ENCODE results near the gene ABCC6.
"Not testable (repeated sequence)": the region's sequence is repeated elsewhere in the genome, so short reads cannot be mapped to it uniquely, and the experiment has no call there.

Gene ABCC6

GRCh38 chr16:16109453-16110110 is 113.7 kb downstream of the ABCC6 start:
- H3K27me3 ChIP-seq (ENCODE audit: insufficient read depth, low read depth, severe bottlenecking), result no peaks in the 10 kb centered on the region
- no peaks in the 10 kb centered on the region for H3K9me3 ChIP-seq (ENCODE audit: severe bottlenecking)
- peaks cover 33% of the 10 kb centered on the region for H3K36me3 ChIP-seq
- TF ChIP-seq CTCF (IDR thresholded peaks at IDR 0.05; ENCODE audit: low read depth, low read length), result no peak
- DNase-seq, result no peak
- no peak overlapping the region for H3K4me3 ChIP-seq (ENCODE audit: low read depth, low read length)
- H3K27ac ChIP-seq, result no peak overlapping the region

- Histone ChIP-seq H3K27ac (no peak overlapping the region), H3K4me3 (ENCODE audit: low read depth, low read length) (no peak overlapping the region), H3K9me3 (ENCODE audit: severe bottlenecking) (no peaks in the 10 kb centered on the region), H3K27me3 (ENCODE audit: insufficient read depth, low read depth, severe bottlenecking) (no peaks in the 10 kb centered on the region), H3K36me3 (peaks cover 34% of the 10 kb centered on the region)
- no peak for DNase-seq
- no peak for TF ChIP-seq CTCF (IDR thresholded peaks at IDR 0.05; ENCODE audit: low read depth, low read length)
These were observed 114.5 kb downstream of the ABCC6 start for GRCh38 chr16:16108759-16109158.

DNA sequence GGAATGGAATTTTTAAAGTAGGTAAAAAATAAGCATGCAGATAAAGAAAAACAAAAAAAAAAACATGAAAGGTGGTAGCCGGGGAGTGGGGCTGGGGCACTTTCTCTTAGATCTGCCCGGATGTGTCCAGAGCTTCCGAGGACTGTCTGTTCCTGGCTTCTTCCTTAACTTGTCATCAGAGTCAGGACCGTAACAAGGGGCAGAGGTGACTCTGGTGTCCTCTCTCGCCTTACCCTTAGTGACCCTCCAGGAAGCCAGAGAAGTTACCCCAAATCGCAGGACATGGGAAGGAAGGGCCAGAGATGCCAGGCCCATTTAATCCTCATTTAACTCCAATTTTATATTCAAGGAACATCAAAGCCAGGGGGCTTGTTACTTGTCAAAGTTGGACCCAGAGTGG is 115.5 kb downstream of the ABCC6 start:
- Histone ChIP-seq H3K9me3 (ENCODE audit: severe bottlenecking) (no peaks in the 10 kb centered on the region), H3K36me3 (peaks cover 38% of the 10 kb centered on the region), H3K27me3 (ENCODE audit: insufficient read depth, low read depth, severe bottlenecking) (no peaks in the 10 kb centered on the region), H3K27ac (no peak overlapping the region), H3K4me3 (ENCODE audit: low read depth, low read length) (no peak overlapping the region)
- DNase-seq, result no peak
- no peak for TF ChIP-seq CTCF (IDR thresholded peaks at IDR 0.05; ENCODE audit: low read depth, low read length)

DNA sequence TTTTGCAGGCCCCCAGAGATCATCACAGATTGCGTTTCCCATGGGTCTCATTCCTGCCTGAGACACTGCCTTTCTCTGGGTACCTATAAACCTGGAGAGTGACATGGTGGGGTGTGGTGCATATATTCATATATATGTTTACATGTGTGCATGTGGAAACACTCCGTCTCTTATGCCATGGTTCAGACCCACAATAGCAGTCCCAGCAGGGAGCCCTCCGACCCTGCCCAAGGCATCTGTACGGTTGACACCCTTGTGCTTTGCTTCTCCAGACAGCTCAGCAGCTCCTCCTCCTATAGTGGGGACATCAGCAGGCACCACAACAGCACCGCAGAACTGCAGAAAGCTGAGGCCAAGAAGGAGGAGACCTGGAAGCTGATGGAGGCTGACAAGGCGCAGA is 116.8 kb downstream of the ABCC6 start:
- no peak for TF ChIP-seq CTCF (IDR thresholded peaks at IDR 0.05; ENCODE audit: low read depth, low read length)
- Histone ChIP-seq H3K36me3 (peaks cover 24% of the 10 kb centered on the region), H3K27me3 (ENCODE audit: insufficient read depth, low read depth, severe bottlenecking) (no peaks in the 10 kb centered on the region), H3K4me3 (ENCODE audit: low read depth, low read length) (no peak overlapping the region), H3K27ac (no peak overlapping the region), H3K9me3 (ENCODE audit: severe bottlenecking) (no peaks in the 10 kb centered on the region)
- no peak for DNase-seq

GRCh38 chr16:16105646-16106045 is 117.6 kb downstream of the ABCC6 start:
- no peak for DNase-seq
- Histone ChIP-seq H3K27me3 (ENCODE audit: insufficient read depth, low read depth, severe bottlenecking) (no peaks in the 10 kb centered on the region), H3K9me3 (ENCODE audit: severe bottlenecking) (no peaks in the 10 kb centered on the region), H3K27ac (no peak overlapping the region), H3K36me3 (peaks cover 21% of the 10 kb centered on the region), H3K4me3 (ENCODE audit: low read depth, low read length) (no peak overlapping the region)
- no peak for TF ChIP-seq CTCF (IDR thresholded peaks at IDR 0.05; ENCODE audit: low read depth, low read length)

- not testable (repeated sequence) for DNase-seq; H3K4me3 ChIP-seq (ENCODE audit: low read depth, low read length); H3K27me3 ChIP-seq (ENCODE audit: insufficient read depth, low read depth, severe bottlenecking); H3K9me3 ChIP-seq (ENCODE audit: severe bottlenecking); H3K27ac ChIP-seq
- peaks cover 19% of the 10 kb centered on the region; the same call in 1 of the 2 replicates for H3K36me3 ChIP-seq
These were observed 118.5 kb downstream of the ABCC6 start for GRCh38 chr16:16104804-16105141.

DNA sequence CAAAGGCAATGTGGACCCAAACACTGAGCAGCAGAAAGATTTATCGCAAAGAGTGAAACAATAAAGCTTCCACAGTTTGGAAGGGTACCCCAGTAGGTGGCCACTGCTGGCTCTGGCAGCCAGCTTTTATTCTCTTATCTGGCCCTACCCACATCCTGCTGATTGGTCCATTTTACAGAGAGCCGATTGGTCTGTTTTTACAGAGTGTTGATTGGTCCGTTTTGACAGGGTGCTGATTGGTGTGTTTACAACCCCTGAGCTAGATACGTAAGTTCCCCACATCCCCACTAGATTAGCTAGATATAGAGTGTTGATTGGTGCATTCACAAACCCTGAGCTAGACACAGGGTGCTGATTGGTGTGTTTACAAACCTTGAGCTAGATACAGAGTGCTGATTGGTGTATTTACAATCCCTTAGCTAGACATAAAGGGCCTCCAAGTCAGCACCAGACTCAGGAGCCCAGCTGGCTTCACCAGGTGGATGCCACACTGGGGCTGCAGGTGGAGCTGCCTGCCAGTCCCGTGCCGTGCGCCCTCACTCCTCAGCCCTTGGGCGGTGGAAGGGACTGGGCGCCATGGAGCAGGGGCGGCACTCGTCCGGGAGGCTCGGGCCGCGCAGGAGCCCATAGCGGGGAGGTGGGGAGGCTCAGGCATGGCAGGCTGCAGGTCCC is 119.0 kb downstream of the ABCC6 start:
- H3K27me3 ChIP-seq (ENCODE audit: insufficient read depth, low read depth, severe bottlenecking); DNase-seq; H3K4me3 ChIP-seq (ENCODE audit: low read depth, low read length); H3K9me3 ChIP-seq (ENCODE audit: severe bottlenecking); H3K27ac ChIP-seq: not testable (repeated sequence)
- H3K36me3 ChIP-seq, result peaks cover 22% of the 10 kb centered on the region; the same call in 1 of the 2 replicates
